Stimulated activated CD4-positive, alpha-beta T cell treated with anti-CD3 and anti-CD28 coated beads, TNF-alpha, amount 100 ng/mL, for 4 hours (primary cell): ENCODE measurements around the gene GON7.
"Not testable (repeated sequence)": the region's sequence is repeated elsewhere in the genome, so short reads cannot be mapped to it uniquely, and the experiment has no call there.

Source experiments
- DNase-seq, 3 experiments: peaks; one replicate each; pipeline ENCODE4 v3.0.0-alpha.2; 2020; ENCODE audit warnings: low read depth in 3 of 3

The GON7 gene

GRCh38 chr14:93200553-93200952, 6.3 kb downstream of the GON7 start:
- no peak for DNase-seq

- DNase-seq: no peak
Observed at GRCh38 chr14:93199031-93199430, 7.8 kb downstream of the GON7 start.

- DNase-seq: no peak
Observed at GRCh38 chr14:93195316-93195999, 11.4 kb downstream of the GON7 start.

- no peak for DNase-seq
Observed at GRCh38 chr14:93186956-93187355, 19.9 kb downstream of the GON7 start.

- DNase-seq: no peak
Observed at GRCh38 chr14:93186466-93186865, 20.4 kb downstream of the GON7 start.

GRCh38 chr14:93185349-93185720, 21.5 kb downstream of the GON7 start:
- no peak for DNase-seq

GRCh38 chr14:93184391-93185348, 22.2 kb downstream of the GON7 start, which contains the start of the genes LYSET and MOAP1:
Gene LYSET (plus strand): TSS chr14:93185317. CDS start chr14:93185406, 89 bp downstream.
Gene MOAP1 (minus strand): TSS chr14:93184897. CDS start chr14:93184242, 655 bp downstream.
- peak; percentile 76 to 86 (median 80) for DNase-seq

GRCh38 chr14:93183596-93184317, 23.1 kb downstream of the GON7 start:
- DNase-seq: no peak

- DNase-seq: no peak
Observed at GRCh38 chr14:93175492-93175891, 31.4 kb downstream of the GON7 start.

- DNase-seq: not testable (repeated sequence)
Observed at GRCh38 chr14:93174731-93175130, 32.1 kb downstream of the GON7 start.

GRCh38 chr14:93173943-93174395, 32.9 kb downstream of the GON7 start:
- no peak for DNase-seq

- DNase-seq: no peak
Observed at GRCh38 chr14:93171376-93171775, 35.5 kb downstream of the GON7 start.

- DNase-seq: not testable (repeated sequence)
Observed at GRCh38 chr14:93170141-93170540, 36.7 kb downstream of the GON7 start.

GRCh38 chr14:93169619-93170018, 37.2 kb downstream of the GON7 start:
- DNase-seq: not testable (repeated sequence)

- not testable (repeated sequence) for DNase-seq
Observed at GRCh38 chr14:93168610-93169009, 38.3 kb downstream of the GON7 start.

GRCh38 chr14:93165271-93166265, 41.3 kb downstream of the GON7 start:
- DNase-seq: not testable (repeated sequence)

GRCh38 chr14:93163564-93163963, 43.3 kb downstream of the GON7 start:
- DNase-seq: no peak

GRCh38 chr14:93161411-93161940, 45.4 kb downstream of the GON7 start:
- no peak for DNase-seq

- no peak for DNase-seq
Observed at GRCh38 chr14:93160353-93160801, 46.5 kb downstream of the GON7 start.
